MM.1S (cell line): ENCODE results near the gene LYG2.
"Not testable (repeated sequence)": the region's sequence is repeated elsewhere in the genome, so short reads cannot be mapped to it uniquely, and the experiment has no call there.

Experiments
- DNase-seq: peaks from one replicate; pipeline ENCODE4 v3.0.0-alpha.2; 2015
- H2AFZ ChIP-seq: fragments of 300-600 bp; sonication (generic); 2 replicates; pipeline ENCODE4 v1.6.0; 2016; ENCODE audit warnings: antibody characterized with exemption, low read length
- H3F3A ChIP-seq: fragments of 300-600 bp; sonication (generic); 2 replicates; pipeline ENCODE4 v1.6.1; 2016; ENCODE audit warnings: mild to moderate bottlenecking, antibody characterized with exemption, low read length, moderate library complexity, mixed read lengths; ENCODE audit not compliant: insufficient read depth
- H3K27ac ChIP-seq: fragments of 300-600 bp; sonication (generic); 2 replicates; pipeline ENCODE4 v1.5.1; 2016; ENCODE audit warnings: mild to moderate bottlenecking, low read length
- H3K27me3 ChIP-seq: fragments of 300-600 bp; sonication (generic); replicated peaks from 2 replicates; pipeline ENCODE4 v1.6.0; 2016; ENCODE audit warnings: low read length; ENCODE audit not compliant: insufficient read depth
- H3K36me3 ChIP-seq: fragments of 300-600 bp; sonication (generic); replicated peaks from 2 replicates; pipeline ENCODE4 v1.6.1; 2016; ENCODE audit warnings: mild to moderate bottlenecking, low read length, mixed read lengths; ENCODE audit not compliant: insufficient read depth
- H3K4me1 ChIP-seq: fragments of 300-600 bp; sonication (generic); 2 replicates; pipeline ENCODE4 v1.6.1; 2016; ENCODE audit warnings: low read length, mixed read lengths
- H3K4me2 ChIP-seq: fragments of 300-600 bp; sonication (generic); 2 replicates; pipeline ENCODE4 v1.6.0; 2016; ENCODE audit warnings: low read depth, low read length
- H3K4me3 ChIP-seq: fragments of 300-600 bp; sonication (generic); 2 replicates; pipeline ENCODE4 v1.5.1; 2016; ENCODE audit warnings: low read length, mixed read lengths
- H3K79me2 ChIP-seq: fragments of 300-600 bp; sonication (generic); 2 replicates; pipeline ENCODE4 v1.6.1; 2016; ENCODE audit warnings: mixed run types, low read length, mixed read lengths
- H3K9ac ChIP-seq: fragments of 300-600 bp; sonication (generic); 2 replicates; pipeline ENCODE4 v1.6.1; 2016; ENCODE audit warnings: low read length, mixed read lengths
- H3K9me2 ChIP-seq: fragments of 300-600 bp; sonication (generic); replicated peaks from 2 replicates; pipeline ENCODE4 v1.6.1; 2016; ENCODE audit warnings: mild to moderate bottlenecking, low read length, mixed read lengths; ENCODE audit not compliant: insufficient read depth
- H3K9me3 ChIP-seq: fragments of 300-600 bp; sonication (generic); replicated peaks from 2 replicates; pipeline ENCODE4 v1.6.1; 2016; ENCODE audit warnings: mild to moderate bottlenecking, low read length, mixed read lengths; ENCODE audit not compliant: insufficient read depth
- H4K20me1 ChIP-seq: fragments of 300-600 bp; sonication (generic); 2 replicates; pipeline ENCODE4 v1.6.1; 2016; ENCODE audit warnings: mild to moderate bottlenecking, low read length, moderate library complexity, mixed read lengths; ENCODE audit not compliant: insufficient read depth
- EZH2 ChIP-seq: fragments of 300-600 bp; sonication (generic); optimal IDR thresholded peaks from 2 replicates; pipeline ENCODE3; 2017; ENCODE audit warnings: low read depth, mild to moderate bottlenecking, antibody characterized with exemption, low read length, mixed read lengths
- EZH2phosphoT487 ChIP-seq: fragments of 300-600 bp; sonication (generic); IDR thresholded peaks from 2 replicates; pipeline ENCODE4 v1.6.1; 2018; ENCODE audit warnings: antibody characterized with exemption, low read length
- TF ChIP-seq, protein P1 (sequence below): fragments of 300-600 bp; sonication (generic); IDR thresholded peaks from 2 replicates; pipeline ENCODE4 v1.5.1; 2016; ENCODE audit warnings: antibody characterized with exemption, low read length, mixed read lengths

The LYG2 gene

GRCh38 chr2:99201959-99202678 is 53.3 kb downstream of the LYG2 start:
- no peak for DNase-seq
- H3K79me2 ChIP-seq = no peaks in the 10 kb centered on the region

DNA sequence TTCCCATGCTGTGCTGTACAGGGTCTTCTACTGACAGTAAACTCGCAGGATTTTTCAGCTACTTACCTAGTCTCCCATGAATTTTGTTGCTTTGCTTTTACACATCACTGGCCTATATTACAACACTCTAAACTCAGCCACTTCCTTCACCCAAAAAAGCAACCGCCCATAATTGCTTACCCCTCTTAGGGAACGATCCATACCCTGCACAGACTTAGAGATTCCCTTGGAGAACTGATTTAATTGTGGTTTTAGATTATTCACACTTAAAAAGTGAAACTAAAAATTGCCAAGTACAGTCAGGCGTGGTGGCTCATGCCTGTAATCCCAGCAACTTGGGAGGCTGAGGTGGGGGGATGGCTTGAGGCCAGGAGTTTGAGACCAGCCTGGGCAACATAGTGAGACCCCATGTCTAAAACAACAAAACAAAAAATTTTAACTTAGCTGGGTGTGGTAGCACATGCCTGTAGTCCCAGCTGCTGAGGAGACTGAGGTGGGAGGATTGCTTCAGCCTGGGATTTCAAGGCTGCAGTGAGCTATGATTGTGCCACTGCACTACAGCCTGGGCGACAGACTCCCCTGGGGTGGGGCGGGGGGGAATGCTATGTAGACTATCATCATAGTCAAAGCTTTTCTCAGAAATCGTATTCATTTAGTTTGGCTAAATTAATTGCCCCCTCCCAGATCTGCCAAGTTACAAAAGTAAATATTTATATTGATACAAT is 55.2 kb downstream of the LYG2 start:
- H4K20me1 ChIP-seq = no peaks in the 10 kb centered on the region
- no peak for DNase-seq
- H3K9me2 ChIP-seq = no peaks in the 10 kb centered on the region
- no peak overlapping the region for H3K4me2 ChIP-seq
- H3K4me1 ChIP-seq = no peaks in the 10 kb centered on the region
- no peaks in the 10 kb centered on the region for H3K27me3 ChIP-seq
- no peaks in the 10 kb centered on the region for H3F3A ChIP-seq
- no peaks in the 10 kb centered on the region for H3K9me3 ChIP-seq
- H3K36me3 ChIP-seq = no peaks in the 10 kb centered on the region; the same call in 1 of the 2 replicates
- no peak overlapping the region for H3K9ac ChIP-seq
- no peak overlapping the region for H3K4me3 ChIP-seq
- H2AFZ ChIP-seq = no peak overlapping the region
- H3K27ac ChIP-seq = no peak overlapping the region
- H3K79me2 ChIP-seq = no peaks in the 10 kb centered on the region
- TF ChIP-seq, protein P1, sequence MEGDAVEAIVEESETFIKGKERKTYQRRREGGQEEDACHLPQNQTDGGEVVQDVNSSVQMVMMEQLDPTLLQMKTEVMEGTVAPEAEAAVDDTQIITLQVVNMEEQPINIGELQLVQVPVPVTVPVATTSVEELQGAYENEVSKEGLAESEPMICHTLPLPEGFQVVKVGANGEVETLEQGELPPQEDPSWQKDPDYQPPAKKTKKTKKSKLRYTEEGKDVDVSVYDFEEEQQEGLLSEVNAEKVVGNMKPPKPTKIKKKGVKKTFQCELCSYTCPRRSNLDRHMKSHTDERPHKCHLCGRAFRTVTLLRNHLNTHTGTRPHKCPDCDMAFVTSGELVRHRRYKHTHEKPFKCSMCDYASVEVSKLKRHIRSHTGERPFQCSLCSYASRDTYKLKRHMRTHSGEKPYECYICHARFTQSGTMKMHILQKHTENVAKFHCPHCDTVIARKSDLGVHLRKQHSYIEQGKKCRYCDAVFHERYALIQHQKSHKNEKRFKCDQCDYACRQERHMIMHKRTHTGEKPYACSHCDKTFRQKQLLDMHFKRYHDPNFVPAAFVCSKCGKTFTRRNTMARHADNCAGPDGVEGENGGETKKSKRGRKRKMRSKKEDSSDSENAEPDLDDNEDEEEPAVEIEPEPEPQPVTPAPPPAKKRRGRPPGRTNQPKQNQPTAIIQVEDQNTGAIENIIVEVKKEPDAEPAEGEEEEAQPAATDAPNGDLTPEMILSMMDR = no peak
- TF ChIP-seq EZH2phosphoT487 (no peak), EZH2 (no peak)

More at GRCh38 chr2:99201959-99202678, 53.3 kb downstream of the LYG2 start:
- TF ChIP-seq, protein P1 = no peak
- TF ChIP-seq EZH2 = no peak
- Histone ChIP-seq H3K4me3 (no peak overlapping the region), H3K4me1 (no peaks in the 10 kb centered on the region), H3K27me3 (no peaks in the 10 kb centered on the region), H2AFZ (no peak overlapping the region), H3F3A (no peaks in the 10 kb centered on the region), H3K27ac (no peak overlapping the region), H4K20me1 (no peaks in the 10 kb centered on the region), H3K36me3 (no peaks in the 10 kb centered on the region), H3K9ac (no peak overlapping the region), H3K9me3 (no peaks in the 10 kb centered on the region), H3K9me2 (no peaks in the 10 kb centered on the region), H3K4me2 (no peak overlapping the region)

DNA sequence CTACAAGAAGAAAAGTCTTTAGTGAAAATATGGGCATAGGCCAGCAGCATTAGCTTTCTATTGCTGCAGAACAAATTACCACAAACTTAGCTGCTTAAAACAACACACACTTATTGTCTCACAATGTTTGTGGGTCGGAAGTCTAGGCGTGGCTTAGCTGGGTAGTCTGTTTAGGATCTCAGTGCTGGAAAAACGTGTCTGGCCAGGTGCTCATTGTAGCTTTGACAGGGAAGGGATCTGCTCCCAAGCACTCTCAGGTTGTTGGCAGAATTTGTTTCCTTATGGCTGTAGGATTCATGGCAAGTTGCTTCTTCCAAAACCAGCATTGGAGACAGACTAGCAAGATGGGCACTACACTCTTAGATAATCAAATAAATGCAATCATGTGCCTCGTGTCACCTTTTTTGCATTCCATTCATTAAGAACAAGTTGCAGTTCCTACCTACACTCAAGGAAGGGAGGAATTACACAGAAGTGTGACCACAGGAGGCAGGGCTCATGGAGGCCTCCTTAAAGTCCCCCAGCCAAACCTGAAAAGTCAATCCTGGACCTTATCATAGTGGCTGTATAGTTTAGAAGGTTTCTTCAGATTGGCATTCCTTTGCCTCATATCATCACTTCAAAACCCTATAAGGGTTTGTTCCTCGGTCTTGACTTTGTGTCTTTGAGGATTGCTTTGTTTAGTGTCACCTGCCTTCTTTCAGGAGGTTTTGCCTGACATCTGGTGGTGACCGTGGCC is 57.2 kb downstream of the LYG2 start:
- H2AFZ ChIP-seq = no peak overlapping the region
- no peaks in the 10 kb centered on the region for H4K20me1 ChIP-seq
- no peaks in the 10 kb centered on the region for H3K79me2 ChIP-seq
- H3K4me2 ChIP-seq = no peak overlapping the region
- no peaks in the 10 kb centered on the region; the same call in 1 of the 2 replicates for H3K36me3 ChIP-seq
- no peak for TF ChIP-seq EZH2
- no peak for TF ChIP-seq EZH2phosphoT487
- TF ChIP-seq, protein P1 = no peak
- no peak for DNase-seq
- no peaks in the 10 kb centered on the region for H3F3A ChIP-seq
- no peak overlapping the region for H3K4me3 ChIP-seq
- H3K4me1 ChIP-seq = no peaks in the 10 kb centered on the region
- no peaks in the 10 kb centered on the region for H3K27me3 ChIP-seq
- no peak overlapping the region for H3K27ac ChIP-seq
- H3K9me2 ChIP-seq = no peaks in the 10 kb centered on the region
- no peaks in the 10 kb centered on the region for H3K9me3 ChIP-seq
- H3K9ac ChIP-seq = no peak overlapping the region

DNA sequence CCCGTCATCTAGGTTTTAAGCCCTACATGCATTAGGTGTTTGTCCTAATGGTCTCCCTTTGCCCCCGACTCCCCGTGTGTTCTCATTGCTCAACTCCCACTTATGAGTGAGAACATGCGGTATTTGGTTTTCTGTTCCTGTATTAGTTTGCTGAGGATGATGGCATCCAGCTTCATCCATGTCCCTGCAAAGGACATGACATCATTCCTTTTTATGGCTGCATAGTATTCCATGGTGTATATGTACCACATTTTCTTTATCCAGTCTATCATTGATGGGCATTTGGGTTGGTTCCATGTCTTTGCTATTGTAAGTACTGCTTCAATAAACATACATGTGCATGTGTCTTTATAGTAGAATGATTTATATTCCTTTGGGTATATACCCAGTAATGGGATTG is 63.1 kb downstream of the LYG2 start:
- not testable (repeated sequence) for H3F3A ChIP-seq, H3K4me1 ChIP-seq, H4K20me1 ChIP-seq, H3K27me3 ChIP-seq, H3K9ac ChIP-seq, DNase-seq, H3K9me2 ChIP-seq, H3K4me2 ChIP-seq, H3K9me3 ChIP-seq, H3K79me2 ChIP-seq, H3K27ac ChIP-seq, H3K4me3 ChIP-seq, H2AFZ ChIP-seq, H3K36me3 ChIP-seq
